Activated naive CD8-positive, alpha-beta T cell treated with anti-CD3 and anti-CD28 coated beads, Interleukin-2, amount 10 ng/mL, durations not matched to agents 7 days and 5 days (primary cell): ENCODE results near the gene ENPP6. TPM values are rescaled to one million over a fixed set of nuclear protein-coding genes. Genes with fewer than 3 reads are reported as not detected.
A peak's percentile ranks its signal among the peaks of the same experiment; 100 is the strongest.
"Not testable (repeated sequence)": the region's sequence is repeated elsewhere in the genome, so short reads cannot be mapped to it uniquely, and the experiment has no call there.

Experiments used
- ATAC-seq: fragments of 150-1000 bp; cut with Tn5 transposase; one replicate; pipeline ENCODE4 v1.10.0; 2021; ENCODE audit warnings: low read depth, moderate library complexity
- POLR2A ChIA-PET: fragments of 350-600 bp; sonication (Branson Sonifier 250); formaldehyde crosslinking; loops from one replicate; lab custom pipeline; 2021; ENCODE audit warnings: antibody characterized with exemption; lab: Charles Lee
- DNase-seq: peaks from one replicate; pipeline ENCODE4 v3.0.0; 2021
- H3K27ac Mint-ChIP-seq: one replicate; pipeline ENCODE4 v1.8.0; 2022; ENCODE audit warnings: mild to moderate bottlenecking, mixed read lengths
- H3K27me3 Mint-ChIP-seq: one replicate; pipeline ENCODE4 v1.8.0; 2022; ENCODE audit warnings: mild to moderate bottlenecking, moderate library complexity, mixed read lengths
- H3K36me3 Mint-ChIP-seq: one replicate; pipeline ENCODE4 v1.8.0; 2021; ENCODE audit warnings: mild to moderate bottlenecking, mixed read lengths
- H3K4me1 Mint-ChIP-seq: one replicate; pipeline ENCODE4 v1.8.0; 2021; ENCODE audit warnings: mixed read lengths
- H3K4me3 Mint-ChIP-seq: one replicate; pipeline ENCODE4 v1.8.0; 2022; ENCODE audit warnings: mild to moderate bottlenecking, moderate library complexity, mixed read lengths
- H3K9me3 Mint-ChIP-seq: one replicate; pipeline ENCODE4 v1.8.0; 2021; ENCODE audit warnings: mixed read lengths
- total RNA-seq, 2 experiments: library from RNA; stranded (reverse); gene quantifications; one replicate each; pipeline ENCODE4 v1.2.3, GENCODE V29; 2021

The ENPP6 gene
- total RNA-seq, 2 experiments from 2014 or later: 0.89 to 1.5 TPM

DNA sequence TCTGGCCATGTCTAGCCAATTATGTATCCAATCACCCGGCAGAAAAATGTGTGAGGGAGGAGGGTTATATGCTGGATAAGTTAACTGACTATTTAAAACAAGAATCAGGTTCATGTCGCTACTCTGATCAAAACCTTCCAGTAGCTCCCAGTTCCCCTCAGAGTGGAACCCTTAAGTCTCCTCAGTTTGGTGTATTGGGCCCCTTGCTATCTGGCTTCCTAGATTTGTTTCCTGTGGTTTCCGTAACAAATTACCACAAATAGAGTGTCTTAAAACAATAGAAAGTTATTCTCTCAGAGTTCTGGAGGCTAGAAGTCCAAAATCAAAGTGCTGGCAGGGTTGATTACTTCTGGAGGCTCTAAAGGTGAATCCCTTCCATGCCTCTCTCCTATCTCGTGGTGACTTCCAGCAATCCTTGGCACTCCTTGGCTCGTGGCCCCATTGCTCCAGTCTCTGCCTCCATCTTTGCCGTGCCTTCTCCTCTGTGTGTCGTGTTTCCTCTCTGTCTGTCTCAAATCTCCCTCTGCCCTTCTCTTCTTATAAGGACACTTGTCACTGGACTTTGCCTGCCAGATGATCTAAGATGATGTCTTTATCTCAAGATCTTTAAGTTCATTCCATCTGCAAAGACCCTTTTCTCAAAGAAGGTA is 10.5 kb upstream of the ENPP6 start:
- peaks cover 20% of the 10 kb centered on the region for H3K36me3 Mint-ChIP-seq
- no peak for ATAC-seq
- peaks cover 55% of the 10 kb centered on the region for H3K4me1 Mint-ChIP-seq
- H3K27ac Mint-ChIP-seq: peak overlapping the region; percentile 2
- H3K27me3 Mint-ChIP-seq: no peaks in the 10 kb centered on the region
- DNase-seq: no peak
- POLR2A ChIA-PET: no interaction called here
- H3K4me3 Mint-ChIP-seq: peak overlapping the region; percentile 11
- H3K9me3 Mint-ChIP-seq: peaks cover 13% of the 10 kb centered on the region

DNA sequence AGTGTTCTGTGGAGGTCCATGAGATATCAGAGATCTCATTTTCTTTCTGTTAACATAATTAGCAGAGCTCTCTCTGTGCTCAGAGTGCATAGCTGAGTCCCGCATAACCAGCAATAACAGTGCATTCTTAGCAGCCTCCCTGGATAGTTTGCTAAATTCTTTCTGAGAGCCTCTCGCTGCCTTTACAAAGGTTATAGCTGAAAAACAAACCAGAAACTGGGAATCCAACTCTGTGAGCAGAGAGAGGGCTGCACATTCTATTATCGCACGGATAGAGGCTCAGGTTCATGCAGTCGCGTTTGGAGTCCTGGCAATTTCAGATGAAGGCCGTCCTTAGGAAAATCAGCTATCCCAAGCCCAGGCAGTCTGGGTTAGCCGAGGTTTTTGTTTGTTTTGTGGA is 1.2 kb downstream of the ENPP6 start:
- POLR2A ChIA-PET: interaction anchor here (1.2 kb wide), 1 partner anchor 518 kb away, joined by 3 read pairs; the partner anchor contains the start of gene CENPU
- DNase-seq (no peak), ATAC-seq (no peak)
- Mint-ChIP-seq H3K27ac (no peak overlapping the region), H3K4me3 (no peak overlapping the region), H3K4me1 (peaks cover 2% of the 10 kb centered on the region), H3K9me3 (no peaks in the 10 kb centered on the region), H3K27me3 (peaks cover 8% of the 10 kb centered on the region), H3K36me3 (peaks cover 14% of the 10 kb centered on the region)

GRCh38 chr4:184215709-184216328 is 1.9 kb downstream of the ENPP6 start:
- POLR2A ChIA-PET: interaction anchor here (0.7 kb wide), 1 partner anchor 14 kb away, joined by 3 read pairs; no protein-coding TSS in a partner anchor
- Mint-ChIP-seq H3K27ac (no peak overlapping the region), H3K4me1 (no peaks in the 10 kb centered on the region), H3K9me3 (no peaks in the 10 kb centered on the region), H3K4me3 (no peak overlapping the region), H3K27me3 (peaks cover 8% of the 10 kb centered on the region), H3K36me3 (peaks cover 12% of the 10 kb centered on the region)
- DNase-seq (no peak), ATAC-seq (no peak)

- H3K27ac Mint-ChIP-seq: no peak overlapping the region
- peaks cover 10% of the 10 kb centered on the region for H3K36me3 Mint-ChIP-seq
- no peak overlapping the region for H3K4me3 Mint-ChIP-seq
- H3K9me3 Mint-ChIP-seq: no peaks in the 10 kb centered on the region
- POLR2A ChIA-PET: interaction anchor here (0.7 kb wide), 1 partner anchor 15 kb away, joined by 3 read pairs; no protein-coding TSS in a partner anchor
- DNase-seq (no peak), ATAC-seq (no peak)
- no peaks in the 10 kb centered on the region for H3K4me1 Mint-ChIP-seq
- H3K27me3 Mint-ChIP-seq: peaks cover 8% of the 10 kb centered on the region
Observed at GRCh38 chr4:184214931-184215330, 2.7 kb downstream of the ENPP6 start.

- H3K27ac Mint-ChIP-seq, H3K9me3 Mint-ChIP-seq, H3K4me1 Mint-ChIP-seq, H3K36me3 Mint-ChIP-seq, H3K4me3 Mint-ChIP-seq, ATAC-seq, POLR2A ChIA-PET, DNase-seq, H3K27me3 Mint-ChIP-seq: not testable (repeated sequence)
Observed at GRCh38 chr4:184207734-184208607, 9.7 kb downstream of the ENPP6 start.

DNA sequence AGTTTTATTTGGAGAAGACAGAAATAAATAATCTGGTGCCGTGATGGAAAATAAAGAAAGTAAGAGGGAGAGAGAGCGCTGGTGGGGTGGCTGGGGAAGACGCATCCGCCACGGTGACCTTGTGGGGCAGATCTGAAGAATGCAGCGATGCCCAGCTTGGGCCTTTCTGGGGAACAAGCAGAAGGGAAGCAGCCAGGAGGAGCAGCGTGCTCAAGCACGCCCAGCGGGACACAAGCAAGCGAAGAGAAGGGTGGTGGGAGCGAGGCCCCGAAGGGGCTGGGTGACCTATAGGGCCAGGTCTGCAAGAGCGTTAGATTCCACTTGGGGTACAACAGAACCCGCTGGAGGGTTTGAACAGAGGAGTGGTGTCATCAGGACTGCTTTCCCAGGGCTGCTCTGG is 12.4 kb downstream of the ENPP6 start:
- no peak overlapping the region for H3K27ac Mint-ChIP-seq
- POLR2A ChIA-PET: no interaction called here
- H3K27me3 Mint-ChIP-seq: peaks cover 18% of the 10 kb centered on the region
- H3K9me3 Mint-ChIP-seq: no peaks in the 10 kb centered on the region
- DNase-seq (no peak), ATAC-seq (no peak)
- no peaks in the 10 kb centered on the region for H3K4me1 Mint-ChIP-seq
- no peak overlapping the region for H3K4me3 Mint-ChIP-seq
- no peaks in the 10 kb centered on the region for H3K36me3 Mint-ChIP-seq

DNA sequence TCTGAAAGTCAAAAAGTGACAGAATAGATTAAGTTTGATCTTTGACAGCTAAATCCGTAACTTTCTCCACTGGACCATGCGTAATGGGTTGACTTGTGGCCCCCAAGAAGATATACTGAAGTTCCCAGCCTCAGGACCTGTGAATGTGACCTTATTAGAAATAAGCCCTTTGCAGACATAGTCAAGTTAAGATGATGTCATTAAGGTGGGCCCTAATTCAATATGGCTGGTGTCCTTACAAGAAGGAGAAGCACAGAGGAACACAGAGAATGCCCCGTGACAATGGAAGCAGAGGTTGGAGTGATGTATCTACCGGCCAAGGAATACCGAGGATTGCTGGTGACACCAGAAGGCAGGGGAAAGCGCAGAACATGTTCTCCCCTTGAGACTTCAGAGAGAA is 14.4 kb downstream of the ENPP6 start:
- Mint-ChIP-seq H3K4me1 (no peaks in the 10 kb centered on the region), H3K36me3 (no peaks in the 10 kb centered on the region), H3K4me3 (no peak overlapping the region), H3K9me3 (no peaks in the 10 kb centered on the region), H3K27ac (no peak overlapping the region), H3K27me3 (peaks cover 18% of the 10 kb centered on the region)
- no peak for DNase-seq
- no peak for ATAC-seq
- POLR2A ChIA-PET: no interaction called here

DNA sequence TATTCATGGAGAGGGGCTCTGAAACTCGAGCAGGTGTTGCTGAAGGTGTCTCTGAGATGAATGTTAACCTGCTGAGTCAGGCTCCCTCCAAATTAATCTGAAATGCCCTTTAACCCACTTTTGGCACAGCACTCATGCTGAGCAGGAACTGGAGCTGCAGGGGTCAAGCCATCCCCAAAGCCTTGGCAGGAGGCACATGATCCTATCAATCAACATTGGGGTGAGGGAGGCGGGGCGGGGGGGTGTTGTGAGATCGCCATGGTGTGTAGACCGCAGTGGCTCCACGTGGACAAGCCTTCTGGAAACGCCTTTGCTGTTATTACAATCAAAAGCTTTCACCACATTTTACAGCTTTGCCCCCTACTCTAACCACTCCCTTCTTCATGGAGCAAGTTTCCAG is 16.5 kb downstream of the ENPP6 start:
- H3K4me3 Mint-ChIP-seq: no peak overlapping the region
- no peaks in the 10 kb centered on the region for H3K36me3 Mint-ChIP-seq
- H3K9me3 Mint-ChIP-seq: no peaks in the 10 kb centered on the region
- H3K27me3 Mint-ChIP-seq: peaks cover 15% of the 10 kb centered on the region
- POLR2A ChIA-PET: no interaction called here
- H3K27ac Mint-ChIP-seq: no peak overlapping the region
- no peaks in the 10 kb centered on the region for H3K4me1 Mint-ChIP-seq
- DNase-seq (no peak), ATAC-seq (no peak)

GRCh38 chr4:184200296-184200695 is 17.4 kb downstream of the ENPP6 start:
- Mint-ChIP-seq H3K4me3 (no peak overlapping the region), H3K27me3 (peaks cover 21% of the 10 kb centered on the region), H3K27ac (no peak overlapping the region), H3K36me3 (no peaks in the 10 kb centered on the region), H3K9me3 (no peaks in the 10 kb centered on the region), H3K4me1 (no peaks in the 10 kb centered on the region)
- POLR2A ChIA-PET: no interaction called here
- DNase-seq: no peak
- ATAC-seq: no peak

GRCh38 chr4:184199780-184200179 is 17.9 kb downstream of the ENPP6 start:
- no peak overlapping the region for H3K4me3 Mint-ChIP-seq
- H3K27ac Mint-ChIP-seq: no peak overlapping the region
- ATAC-seq (no peak), DNase-seq (no peak)
- peaks cover 22% of the 10 kb centered on the region for H3K27me3 Mint-ChIP-seq
- no peaks in the 10 kb centered on the region for H3K36me3 Mint-ChIP-seq
- H3K4me1 Mint-ChIP-seq: no peaks in the 10 kb centered on the region
- H3K9me3 Mint-ChIP-seq: no peaks in the 10 kb centered on the region
- POLR2A ChIA-PET: no interaction called here

DNA sequence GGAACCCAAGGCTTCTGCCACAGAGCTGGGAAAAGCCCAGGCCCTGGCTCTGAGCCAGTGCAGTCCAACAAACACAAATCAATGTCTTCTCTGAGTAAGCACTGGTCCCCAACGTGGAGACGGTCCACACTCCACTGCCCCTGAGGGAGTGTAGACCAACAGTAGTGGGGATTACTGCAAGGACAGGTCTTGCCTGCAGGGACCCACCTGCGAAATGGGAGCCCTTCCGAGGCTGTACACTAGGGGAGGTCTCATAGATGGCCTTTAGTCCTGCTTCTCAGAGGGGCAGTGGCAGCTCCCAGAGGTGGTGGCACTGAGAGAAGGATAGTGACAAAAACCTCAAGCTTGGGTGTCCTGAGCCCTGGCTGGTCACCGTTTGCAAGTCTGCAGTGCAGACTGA is 19.5 kb downstream of the ENPP6 start:
- POLR2A ChIA-PET: no interaction called here
- H3K36me3 Mint-ChIP-seq: no peaks in the 10 kb centered on the region
- peaks cover 20% of the 10 kb centered on the region for H3K27me3 Mint-ChIP-seq
- no peak overlapping the region for H3K27ac Mint-ChIP-seq
- ATAC-seq (no peak), DNase-seq (no peak)
- no peaks in the 10 kb centered on the region for H3K9me3 Mint-ChIP-seq
- no peaks in the 10 kb centered on the region for H3K4me1 Mint-ChIP-seq
- no peak overlapping the region for H3K4me3 Mint-ChIP-seq

DNA sequence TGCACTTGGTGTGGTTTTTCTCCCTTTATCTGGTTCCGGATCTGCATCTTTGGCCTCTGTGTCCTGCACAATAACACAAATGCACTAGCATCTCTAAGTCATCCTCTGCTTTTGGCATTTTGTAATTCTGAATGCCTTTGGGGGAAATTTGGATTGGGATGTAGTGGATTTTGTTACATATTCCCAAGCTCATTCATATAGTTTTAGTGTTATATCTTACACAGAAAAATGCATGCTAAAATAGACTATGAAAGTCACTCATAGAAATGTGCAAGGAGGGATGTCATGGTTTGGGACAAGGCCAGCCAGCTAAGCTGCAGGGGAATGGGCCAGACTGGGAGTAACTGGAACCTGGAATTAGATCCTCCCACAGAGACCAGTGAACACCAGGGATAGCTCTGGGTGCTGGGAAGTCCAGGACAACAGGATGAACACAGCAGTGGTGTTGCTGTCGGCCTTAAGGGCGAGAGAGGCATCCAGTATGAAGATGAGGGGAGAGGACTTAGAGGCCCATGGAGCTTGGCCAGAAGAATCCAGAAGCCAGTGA is 20.1 kb downstream of the ENPP6 start:
- Mint-ChIP-seq H3K27ac (no peak overlapping the region), H3K9me3 (no peaks in the 10 kb centered on the region), H3K4me3 (no peak overlapping the region), H3K27me3 (peaks cover 20% of the 10 kb centered on the region), H3K4me1 (no peaks in the 10 kb centered on the region), H3K36me3 (no peaks in the 10 kb centered on the region)
- DNase-seq: no peak
- no peak for ATAC-seq
- POLR2A ChIA-PET: no interaction called here

GRCh38 chr4:184196730-184197385 is 20.8 kb downstream of the ENPP6 start:
- H3K4me3 Mint-ChIP-seq: no peak overlapping the region
- H3K9me3 Mint-ChIP-seq: no peaks in the 10 kb centered on the region
- DNase-seq: no peak
- ATAC-seq: no peak
- H3K27me3 Mint-ChIP-seq: peaks cover 13% of the 10 kb centered on the region
- no peaks in the 10 kb centered on the region for H3K36me3 Mint-ChIP-seq
- POLR2A ChIA-PET: no interaction called here
- no peaks in the 10 kb centered on the region for H3K4me1 Mint-ChIP-seq
- peak overlapping the region; percentile 9 for H3K27ac Mint-ChIP-seq
